GM21447 (cell line): ENCODE data around the gene SLC25A33.
A peak's percentile ranks its signal among the peaks of the same experiment; 100 is the strongest.
"Not testable (repeated sequence)": the region's sequence is repeated elsewhere in the genome, so short reads cannot be mapped to it uniquely, and the experiment has no call there.

Experiments used
- ATAC-seq: cut with Tn5 transposase; IDR thresholded peaks from one replicate; pipeline ENCODE4 v1.9.1; 2021; ENCODE audit not compliant: unreplicated experiment

The SLC25A33 gene

GRCh38 chr1:9538669-9539164 is 548 bp upstream of the SLC25A33 start:
- no peak for ATAC-seq

GRCh38 chr1:9539829-9540550 is 725 bp downstream of the SLC25A33 start:
- peak; percentile 45 for ATAC-seq

- ATAC-seq, result no peak
Measured at GRCh38 chr1:9542430-9542829, 3.2 kb downstream of the SLC25A33 start.

GRCh38 chr1:9544926-9545325 is 5.7 kb downstream of the SLC25A33 start:
- no peak for ATAC-seq

GRCh38 chr1:9549955-9550546 is 10.8 kb downstream of the SLC25A33 start:
- no peak for ATAC-seq

- no peak for ATAC-seq
Measured at GRCh38 chr1:9551984-9552383, 12.7 kb downstream of the SLC25A33 start.

GRCh38 chr1:9553736-9554144 is 14.5 kb downstream of the SLC25A33 start:
- no peak for ATAC-seq

- ATAC-seq, result no peak
Measured at GRCh38 chr1:9555942-9556341, 16.7 kb downstream of the SLC25A33 start.

GRCh38 chr1:9557624-9558023 is 18.4 kb downstream of the SLC25A33 start:
- no peak for ATAC-seq

- no peak for ATAC-seq
Measured at GRCh38 chr1:9558271-9558945, 19.1 kb downstream of the SLC25A33 start.

- no peak for ATAC-seq
Measured at GRCh38 chr1:9558946-9559545, 19.8 kb downstream of the SLC25A33 start.

- ATAC-seq, result no peak
Measured at GRCh38 chr1:9559673-9560072, 20.4 kb downstream of the SLC25A33 start.

GRCh38 chr1:9560090-9560489 is 20.8 kb downstream of the SLC25A33 start:
- ATAC-seq, result not testable (repeated sequence)

- no peak for ATAC-seq
Measured at GRCh38 chr1:9561429-9561828, 22.2 kb downstream of the SLC25A33 start.

- no peak for ATAC-seq
Measured at GRCh38 chr1:9569267-9569666, 30.0 kb downstream of the SLC25A33 start.

- not testable (repeated sequence) for ATAC-seq
Measured at GRCh38 chr1:9570886-9571529, 31.7 kb downstream of the SLC25A33 start.

- no peak for ATAC-seq
Measured at GRCh38 chr1:9573723-9574122, 34.5 kb downstream of the SLC25A33 start.

- ATAC-seq, result no peak
Measured at GRCh38 chr1:9575486-9575885, 36.2 kb downstream of the SLC25A33 start.

GRCh38 chr1:9576903-9577302 is 37.6 kb downstream of the SLC25A33 start:
- ATAC-seq, result no peak

GRCh38 chr1:9577423-9577822 is 38.2 kb downstream of the SLC25A33 start:
- ATAC-seq, result no peak

- no peak for ATAC-seq
Measured at GRCh38 chr1:9580942-9581341, 41.7 kb downstream of the SLC25A33 start.
